HCT116 (cell line): Measurements from ENCODE around the gene RARB. TPM values are rescaled to one million over a fixed set of nuclear protein-coding genes. Genes with fewer than 3 reads are reported as not detected.

Experiments
- ATAC-seq: fragments of 200-7000 bp; cut with Tn5 transposase; 2 replicates; pipeline ENCODE4 v1.9.1; 2020; ENCODE audit warnings: mild to moderate bottlenecking, moderate library complexity
- BruUV-seq: library from RNA; stranded (reverse); fragments of 400-500 nt; replicated peaks from 2 replicates; lab custom pipeline; 2021; lab: Mats Ljungman, UMichigan
- CTCF ChIA-PET: fragments of 300-600 bp; sonication (Branson Sonifier 250); formaldehyde crosslinking; loops from one replicate; lab custom pipeline; 2021; ENCODE audit warnings: antibody characterized with exemption; lab: Charles Lee
- POLR2A ChIA-PET: fragments of 300-600, 350-600 bp; sonication (Branson Sonifier 250); formaldehyde crosslinking; loops from one replicate; lab custom pipeline; 2021; ENCODE audit warnings: antibody characterized with exemption; lab: Charles Lee
- RAD21 ChIA-PET, 2 experiments: fragments of 300-600 bp; sonication (Branson Sonifier 250); formaldehyde crosslinking; loops; one replicate each; lab custom pipeline; 2023; ENCODE audit warnings: low total read pairs in 2 of 2; ENCODE audit not compliant: uncharacterized antibody in 2 of 2, unreplicated experiment in 2 of 2, low non-redundant PET in 1 of 2; lab: Charles Lee
- DNase-seq: peaks from one replicate; pipeline ENCODE4 v3.0.0-alpha.2; 2010; ENCODE audit warnings: low read depth, low spot score
- H2AFZ ChIP-seq: fragments of 200-600 bp; shearing (Covaris generic), sonication (generic); 2 replicates; pipeline ENCODE4 v1.6.1; 2017; ENCODE audit warnings: low read depth, mixed run types, mixed read lengths, antibody characterized with exemption, low read length; ENCODE audit not compliant: poor library complexity, severe bottlenecking
- H3K27ac ChIP-seq: 2 replicates; pipeline ENCODE4 v1.5.1; 2012; ENCODE audit warnings: low read depth, low read length
- H3K27me3 ChIP-seq: fragments of 200-600 bp; sonication (generic); 2 replicates; pipeline ENCODE4 v1.6.1; 2016; ENCODE audit warnings: mixed run types, low read length, mixed read lengths; ENCODE audit not compliant: insufficient read depth
- H3K36me3 ChIP-seq, 2 experiments: fragments of 200-500 bp in 1 of 2; fragments of 200-600 bp in 1 of 2; sonication (Bioruptor generic) in 1 of 2; sonication (generic) in 1 of 2; 2 replicates each; pipeline versions ENCODE4 v1.5.1 to v1.6.1; 2014 to 2016; ENCODE audit warnings: low read length in 2 of 2, inconsistent platforms in 1 of 2, mixed read lengths in 1 of 2, mixed run types in 1 of 2; ENCODE audit not compliant: insufficient read depth in 2 of 2, control insufficient read depth in 1 of 2
- H3K4me1 ChIP-seq, 2 experiments: fragments of 200-600 bp in 1 of 2; sonication (generic) in 1 of 2; 2 replicates each; pipeline versions ENCODE4 v1.5.1 to v1.6.1; 2012 to 2017; ENCODE audit warnings: low read length in 2 of 2, inconsistent platforms in 1 of 2, mild to moderate bottlenecking in 1 of 2, mixed read lengths in 1 of 2, mixed run types in 1 of 2, moderate library complexity in 1 of 2; ENCODE audit not compliant: insufficient read depth in 2 of 2, control insufficient read depth in 1 of 2
- H3K4me2 ChIP-seq: fragments of 200-600 bp; sonication (generic); 2 replicates; pipeline ENCODE4 v1.6.1; 2017; ENCODE audit warnings: mixed run types, low read length, mixed read lengths
- H3K4me3 ChIP-seq, 2 experiments: fragments of 200-600 bp in 1 of 2; sonication (generic) in 1 of 2; replicated peaks in 1 of 2; 2 replicates each; pipeline ENCODE4 v1.5.1; 2011 to 2016; ENCODE audit warnings: low read length in 2 of 2, control low read depth in 1 of 2, low read depth in 1 of 2, mild to moderate bottlenecking in 1 of 2, mixed read lengths in 1 of 2, mixed run types in 1 of 2
- H3K79me2 ChIP-seq: fragments of 200-600 bp; sonication (generic); 2 replicates; pipeline ENCODE4 v1.6.1; 2017; ENCODE audit warnings: mild to moderate bottlenecking, mixed run types, low read length, moderate library complexity, mixed read lengths; ENCODE audit not compliant: insufficient read depth
- H3K9ac ChIP-seq: fragments of 200-600 bp; sonication (generic); 2 replicates; pipeline ENCODE4 v1.6.1; 2016; ENCODE audit warnings: low read length, mixed read lengths
- H3K9me2 ChIP-seq: fragments of 200-600 bp; sonication (generic), shearing (Covaris generic); 2 replicates; pipeline ENCODE4 v1.6.1; 2017; ENCODE audit warnings: mixed run types, mild to moderate bottlenecking, moderate library complexity; ENCODE audit not compliant: insufficient read depth
- H3K9me3 ChIP-seq, 2 experiments: fragments of 200-500 bp in 1 of 2; fragments of 200-600 bp in 1 of 2; sonication (Bioruptor generic) in 1 of 2; sonication (generic) in 1 of 2; 2 replicates each; pipeline ENCODE4 v1.6.1; 2014 to 2017; ENCODE audit warnings: low read length in 2 of 2, mixed read lengths in 2 of 2, inconsistent platforms in 1 of 2, low read depth in 1 of 2, mild to moderate bottlenecking in 1 of 2, mixed run types in 1 of 2, moderate library complexity in 1 of 2; ENCODE audit not compliant: control insufficient read depth in 1 of 2, insufficient read depth in 1 of 2
- H4K20me1 ChIP-seq: fragments of 200-600 bp; sonication (generic), shearing (Covaris generic); 2 replicates; pipeline ENCODE4 v1.6.1; 2017; ENCODE audit warnings: mixed run types, mild to moderate bottlenecking, moderate library complexity; ENCODE audit not compliant: insufficient read depth
- CEBPB ChIP-seq: IDR thresholded peaks from 2 replicates; pipeline ENCODE4 v1.6.1; 2012; ENCODE audit warnings: low read depth
- EGR1 ChIP-seq: IDR thresholded peaks from 2 replicates; pipeline ENCODE4 v1.6.1; 2012; ENCODE audit warnings: low read depth
- ELF1 ChIP-seq: IDR thresholded peaks from 2 replicates; pipeline ENCODE4 v1.6.1; 2012; ENCODE audit warnings: low read depth, borderline replicate concordance
- EZH2 ChIP-seq: fragments of 200-600 bp; sonication (generic); IDR thresholded peaks from 2 replicates; pipeline ENCODE4 v1.6.1; 2017; ENCODE audit warnings: antibody characterized with exemption, mixed run types
- EZH2phosphoT487 ChIP-seq: fragments of 200-600 bp; IDR thresholded peaks from 2 replicates; pipeline ENCODE4 v1.6.1; 2018; ENCODE audit warnings: antibody characterized with exemption, borderline replicate concordance
- FOSL1 ChIP-seq: IDR thresholded peaks from 2 replicates; pipeline ENCODE4 v1.6.1; 2012; ENCODE audit warnings: low read depth
- JUND ChIP-seq: IDR thresholded peaks from 2 replicates; pipeline ENCODE4 v1.6.1; 2012
- POLR2A ChIP-seq: IDR thresholded peaks from 2 replicates; pipeline ENCODE4 v1.7.0; 2011; ENCODE audit warnings: borderline replicate concordance; ENCODE audit not compliant: insufficient read depth, insufficient read length; ENCODE audit errors: extremely low read depth
- RAD21 ChIP-seq: IDR thresholded peaks from 2 replicates; pipeline ENCODE4 v1.6.1; 2012; ENCODE audit warnings: low read depth, mild to moderate bottlenecking
- REST ChIP-seq: IDR thresholded peaks from 2 replicates; pipeline ENCODE4 v1.6.1; 2012; ENCODE audit warnings: low read depth
- SIN3A ChIP-seq: IDR thresholded peaks from 2 replicates; pipeline ENCODE4 v1.6.1; 2012; ENCODE audit warnings: low read depth
- SP1 ChIP-seq: IDR thresholded peaks from 2 replicates; pipeline ENCODE4 v1.6.1; 2012; ENCODE audit warnings: low read depth
- TCF7L2 ChIP-seq: IDR thresholded peaks from 2 replicates; pipeline ENCODE4 v1.7.0; 2011; ENCODE audit warnings: borderline replicate concordance, inconsistent platforms; ENCODE audit not compliant: insufficient read depth, insufficient read length; ENCODE audit errors: extremely low read depth
- YY1 ChIP-seq: IDR thresholded peaks from 2 replicates; pipeline ENCODE4 v1.6.1; 2011; ENCODE audit warnings: low read length, low read depth, moderate library complexity, mild to moderate bottlenecking; ENCODE audit not compliant: insufficient replicate concordance; ENCODE audit errors: extremely low read depth
- intact Hi-C: fragments of 100-400 bp; cut with micrococcal nuclease; formaldehyde crosslinking; loops from 2 replicates; pipeline ENCODE4 v1.10.0; 2022
- total RNA-seq: library from RNA; stranded (reverse); gene quantifications from one replicate; pipeline ENCODE4 v1.2.1, GENCODE V29; 2021; ENCODE audit not compliant: unreplicated experiment
- TF ChIP-seq, protein P1 (sequence below): IDR thresholded peaks from 2 replicates; pipeline ENCODE4 v1.6.1; 2012

RARB gene
- total RNA-seq, 1 experiment from 2014 or later, result not detected

DNA sequence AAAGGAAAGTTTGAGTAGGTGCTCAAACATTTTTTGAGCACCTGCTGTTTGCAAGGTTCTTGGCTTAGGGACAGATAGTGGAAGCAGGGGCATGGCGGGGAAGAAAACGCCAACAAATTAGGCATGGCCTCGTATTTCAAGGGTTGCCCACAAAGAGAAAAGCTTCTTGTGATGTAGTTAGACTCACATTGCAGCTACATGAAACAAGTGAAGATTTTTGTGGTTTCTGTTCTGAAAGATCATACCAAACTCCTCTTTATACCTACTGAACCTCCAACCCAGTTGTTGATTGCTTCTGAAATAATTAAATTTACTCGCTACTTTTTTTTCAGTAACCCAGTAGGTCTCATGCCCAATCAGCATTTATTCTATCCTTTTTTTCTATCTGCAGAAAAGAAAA, 23.5 kb upstream of the RARB start:
- H3K79me2 ChIP-seq, result no peaks in the 10 kb centered on the region
- no TSS peak for BruUV-seq
- H3K4me1 ChIP-seq, result no peaks in the 10 kb centered on the region
- no peak overlapping the region for H3K4me3 ChIP-seq
- ATAC-seq (no peak), DNase-seq (no peak)
- H3K27ac ChIP-seq, result no peak overlapping the region
- no peak for TF ChIP-seq SIN3A
- no peak for TF ChIP-seq ELF1
- TF ChIP-seq EZH2phosphoT487, result no peak
- TF ChIP-seq REST, result no peak
- no peak for TF ChIP-seq YY1
- no peak for TF ChIP-seq EZH2
- no peak for TF ChIP-seq EGR1
- TF ChIP-seq, protein P1, sequence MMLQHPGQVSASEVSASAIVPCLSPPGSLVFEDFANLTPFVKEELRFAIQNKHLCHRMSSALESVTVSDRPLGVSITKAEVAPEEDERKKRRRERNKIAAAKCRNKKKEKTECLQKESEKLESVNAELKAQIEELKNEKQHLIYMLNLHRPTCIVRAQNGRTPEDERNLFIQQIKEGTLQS, result no peak
- TF ChIP-seq FOSL1, result no peak
- no peak for TF ChIP-seq JUND
- no peak for TF ChIP-seq CEBPB
- no peak for TF ChIP-seq SP1
- no peak for TF ChIP-seq POLR2A
- TF ChIP-seq RAD21, result no peak
- TF ChIP-seq TCF7L2, result no peak
- ChIA-PET RAD21 (no interaction called here), POLR2A (no interaction called here), CTCF (no interaction called here)
- H3K36me3 ChIP-seq, result no peaks in the 10 kb centered on the region
- H3K27me3 ChIP-seq, result peaks cover 41% of the 10 kb centered on the region
- H2AFZ ChIP-seq, result no peak overlapping the region
- no peaks in the 10 kb centered on the region for H3K9me3 ChIP-seq
- no peaks in the 10 kb centered on the region for H3K9me2 ChIP-seq
- H3K9ac ChIP-seq, result no peak overlapping the region
- H3K4me2 ChIP-seq, result no peak overlapping the region
- H4K20me1 ChIP-seq, result no peaks in the 10 kb centered on the region
- intact Hi-C loops, result no loop called here
